ENCODE data around the gene LDLRAP1.

The LDLRAP1 gene

DNA sequence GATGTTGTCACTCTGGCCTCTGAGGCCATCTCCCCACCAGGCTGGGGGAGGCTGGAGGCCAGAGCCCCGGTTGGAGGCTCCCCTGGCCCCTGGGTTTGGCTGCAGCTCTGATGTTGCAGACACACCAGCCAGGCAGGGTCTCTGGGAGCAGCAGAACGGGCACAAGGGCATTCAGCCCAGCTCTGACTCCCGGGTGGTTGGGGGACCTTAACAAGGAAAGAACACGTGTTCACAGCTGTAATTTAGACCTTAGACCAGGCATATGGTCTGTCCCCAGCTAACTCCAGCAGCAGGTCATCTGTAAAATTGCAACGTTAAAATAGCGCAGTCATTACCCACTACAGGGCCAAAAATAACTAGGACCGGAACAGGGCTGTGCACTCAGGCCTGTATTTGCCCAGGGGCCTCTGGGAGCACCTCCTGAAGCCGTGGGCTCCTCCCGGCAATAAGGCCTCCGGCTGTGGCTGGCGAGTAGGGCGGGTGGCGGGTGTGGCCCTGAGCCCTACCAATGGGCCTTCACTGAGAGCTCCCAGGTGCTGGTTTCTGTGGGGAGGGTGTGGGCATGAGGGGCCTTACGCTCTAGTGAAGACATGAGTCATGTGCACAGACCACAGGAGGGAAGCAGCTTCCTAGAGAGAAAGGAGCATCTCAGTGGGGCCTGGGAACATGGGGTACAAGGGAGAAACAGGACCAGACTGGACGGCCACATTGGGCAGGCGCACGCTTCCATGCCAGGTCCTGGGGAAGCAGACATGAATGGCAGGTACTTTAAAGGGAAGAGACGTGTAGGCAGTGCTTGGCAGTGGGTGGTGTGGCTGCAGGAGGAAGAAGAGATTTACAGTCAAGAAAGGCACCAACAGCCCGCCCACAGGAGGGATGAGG, 6.1 kb downstream of the LDLRAP1 start:
- Histone ChIP-seq H3K36me3 (ENCODE audit: control insufficient read depth, insufficient read depth, low read length) (no peaks in the 10 kb centered on the region), H3K4me3 (replicated peaks; ENCODE audit: low read depth, low read length) (peak overlapping the region; percentile 46), H3K27me3 (replicated peaks; ENCODE audit: control insufficient read depth, insufficient read depth, low read length) (no peaks in the 10 kb centered on the region)
- peak; percentile 95 for DNase-seq (ENCODE audit: extremely low read depth, insufficient read length)
- TF ChIP-seq CTCF (IDR thresholded peaks at IDR 0.05; ENCODE audit: insufficient read depth, low read length, poor library complexity, severe bottlenecking) = no peak

DNA sequence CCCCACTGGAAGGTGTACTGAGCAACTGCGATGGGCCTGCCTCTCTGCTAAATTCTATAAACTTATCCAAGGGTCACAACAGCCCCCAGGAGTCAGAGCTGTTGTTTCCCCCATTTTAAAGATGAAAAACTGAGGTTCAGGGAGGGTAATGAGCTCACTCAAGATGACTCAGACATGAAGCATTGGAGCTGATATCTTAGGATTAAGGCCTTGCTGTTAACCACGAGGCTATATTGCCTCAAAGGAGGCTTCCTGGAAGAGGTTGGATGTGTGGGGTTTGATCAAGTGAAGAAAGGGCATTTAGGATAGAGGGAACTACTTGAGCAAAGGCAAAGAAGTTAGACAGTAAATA, 6.7 kb downstream of the LDLRAP1 start:
- Histone ChIP-seq H3K27me3 (replicated peaks; ENCODE audit: control insufficient read depth, insufficient read depth, low read length) (no peaks in the 10 kb centered on the region), H3K36me3 (ENCODE audit: control insufficient read depth, insufficient read depth, low read length) (no peaks in the 10 kb centered on the region; the same call in 1 of the 2 replicates), H3K4me3 (replicated peaks; ENCODE audit: low read depth, low read length) (peak overlapping the region; percentile 46)
- TF ChIP-seq CTCF (IDR thresholded peaks at IDR 0.05; ENCODE audit: insufficient read depth, low read length, poor library complexity, severe bottlenecking) = no peak
- DNase-seq (ENCODE audit: extremely low read depth, insufficient read length) = no peak

GRCh38 chr1:25550683-25551310, 7.4 kb downstream of the LDLRAP1 start:
- H3K36me3 ChIP-seq (ENCODE audit: control insufficient read depth, insufficient read depth, low read length) = no peaks in the 10 kb centered on the region; the same call in 1 of the 2 replicates
- no peak for DNase-seq (ENCODE audit: extremely low read depth, insufficient read length)
- H3K4me3 ChIP-seq (replicated peaks; ENCODE audit: low read depth, low read length) = peak overlapping the region; percentile 46; the same call in 1 of the 2 replicates
- H3K27me3 ChIP-seq (replicated peaks; ENCODE audit: control insufficient read depth, insufficient read depth, low read length) = no peaks in the 10 kb centered on the region
- no peak for TF ChIP-seq CTCF (IDR thresholded peaks at IDR 0.05; ENCODE audit: insufficient read depth, low read length, poor library complexity, severe bottlenecking)

DNA sequence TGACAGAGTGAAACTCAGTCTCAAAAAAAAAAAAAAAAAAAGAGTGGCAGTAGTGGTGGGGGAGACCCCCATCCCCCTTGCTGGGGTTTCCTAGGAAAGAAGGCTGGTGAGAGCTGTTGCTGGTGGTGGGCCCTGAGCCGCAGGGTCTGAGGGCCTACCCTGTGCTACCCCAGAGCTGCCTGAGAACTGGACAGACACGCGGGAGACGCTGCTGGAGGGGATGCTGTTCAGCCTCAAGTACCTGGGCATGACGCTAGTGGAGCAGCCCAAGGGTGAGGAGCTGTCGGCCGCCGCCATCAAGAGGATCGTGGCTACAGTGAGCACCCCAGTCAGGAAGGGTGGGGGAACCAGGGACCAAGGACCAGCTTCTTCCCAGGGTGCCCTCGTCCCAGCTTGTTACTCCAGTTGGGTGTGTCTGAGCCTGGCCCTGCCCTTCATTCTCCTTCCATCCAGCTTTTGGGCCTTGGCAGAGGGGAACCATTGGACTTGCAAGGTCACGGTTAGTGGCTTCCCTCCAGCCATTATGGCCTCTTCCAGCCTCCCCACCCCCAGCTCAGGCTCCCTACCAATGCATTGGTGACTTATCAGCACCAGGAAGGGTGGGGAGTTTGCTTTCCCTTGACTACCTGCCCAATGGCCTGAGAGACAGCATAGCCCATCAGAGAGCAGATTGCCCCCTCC, 10.5 kb downstream of the LDLRAP1 start:
- Histone ChIP-seq H3K36me3 (ENCODE audit: control insufficient read depth, insufficient read depth, low read length) (peaks cover 5% of the 10 kb centered on the region), H3K4me3 (replicated peaks; ENCODE audit: low read depth, low read length) (no peak overlapping the region), H3K27me3 (replicated peaks; ENCODE audit: control insufficient read depth, insufficient read depth, low read length) (no peaks in the 10 kb centered on the region)
- DNase-seq (ENCODE audit: extremely low read depth, insufficient read length) = no peak
- TF ChIP-seq CTCF (IDR thresholded peaks at IDR 0.05; ENCODE audit: insufficient read depth, low read length, poor library complexity, severe bottlenecking) = no peak

GRCh38 chr1:25554430-25554780, 11.0 kb downstream of the LDLRAP1 start:
- H3K4me3 ChIP-seq (replicated peaks; ENCODE audit: low read depth, low read length) = no peak overlapping the region
- H3K27me3 ChIP-seq (replicated peaks; ENCODE audit: control insufficient read depth, insufficient read depth, low read length) = no peaks in the 10 kb centered on the region
- TF ChIP-seq CTCF (IDR thresholded peaks at IDR 0.05; ENCODE audit: insufficient read depth, low read length, poor library complexity, severe bottlenecking) = no peak
- peaks cover 8% of the 10 kb centered on the region for H3K36me3 ChIP-seq (ENCODE audit: control insufficient read depth, insufficient read depth, low read length)
- no peak for DNase-seq (ENCODE audit: extremely low read depth, insufficient read length)
